ENCODE results near the gene LACTB.
"Not testable (repeated sequence)": the region's sequence is repeated elsewhere in the genome, so short reads cannot be mapped to it uniquely, and the experiment has no call there.

Gene LACTB

DNA sequence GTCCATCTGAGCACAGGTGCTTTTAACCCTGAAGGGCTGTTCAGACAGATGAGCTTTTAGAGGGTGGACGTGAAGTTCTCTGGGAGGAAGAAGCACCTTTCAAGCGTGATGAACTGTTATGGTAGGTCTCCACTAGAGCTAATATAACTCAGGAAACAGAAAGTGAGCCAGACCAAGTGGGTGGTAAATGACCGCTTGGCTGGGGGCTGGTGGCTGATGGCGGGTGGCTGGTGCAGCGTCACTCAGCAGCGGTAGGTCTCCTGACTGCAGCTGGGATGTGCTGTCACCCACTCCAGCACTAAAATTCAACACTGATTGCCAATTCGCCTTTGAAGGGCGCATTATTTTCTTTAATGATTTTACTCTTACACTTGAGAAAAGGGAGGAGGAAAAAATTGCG is 31.2 kb upstream of the LACTB start:
- DNase-seq (ENCODE audit: low read depth) = no peak

DNA sequence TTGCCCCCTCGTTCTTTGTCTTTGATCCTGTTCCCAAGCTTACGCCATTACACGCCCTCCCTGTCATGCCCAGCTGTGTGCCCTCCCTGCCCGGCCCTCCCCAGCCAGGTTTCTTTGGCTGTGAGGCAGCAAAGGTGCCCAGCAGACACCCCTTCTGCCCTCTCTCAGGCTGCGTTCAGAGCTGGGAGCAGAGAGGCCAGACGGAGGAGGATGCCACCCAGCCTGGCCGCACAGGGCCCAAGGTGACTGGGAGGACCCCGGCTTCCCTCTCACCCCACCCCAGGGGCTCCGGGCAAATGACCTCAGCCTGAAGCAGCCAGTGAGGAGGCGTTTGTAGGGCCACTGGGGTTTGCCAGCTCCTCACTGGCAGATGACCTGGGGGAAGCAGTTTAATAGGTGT is 30.8 kb upstream of the LACTB start:
- DNase-seq (ENCODE audit: low read depth) = no peak

DNA sequence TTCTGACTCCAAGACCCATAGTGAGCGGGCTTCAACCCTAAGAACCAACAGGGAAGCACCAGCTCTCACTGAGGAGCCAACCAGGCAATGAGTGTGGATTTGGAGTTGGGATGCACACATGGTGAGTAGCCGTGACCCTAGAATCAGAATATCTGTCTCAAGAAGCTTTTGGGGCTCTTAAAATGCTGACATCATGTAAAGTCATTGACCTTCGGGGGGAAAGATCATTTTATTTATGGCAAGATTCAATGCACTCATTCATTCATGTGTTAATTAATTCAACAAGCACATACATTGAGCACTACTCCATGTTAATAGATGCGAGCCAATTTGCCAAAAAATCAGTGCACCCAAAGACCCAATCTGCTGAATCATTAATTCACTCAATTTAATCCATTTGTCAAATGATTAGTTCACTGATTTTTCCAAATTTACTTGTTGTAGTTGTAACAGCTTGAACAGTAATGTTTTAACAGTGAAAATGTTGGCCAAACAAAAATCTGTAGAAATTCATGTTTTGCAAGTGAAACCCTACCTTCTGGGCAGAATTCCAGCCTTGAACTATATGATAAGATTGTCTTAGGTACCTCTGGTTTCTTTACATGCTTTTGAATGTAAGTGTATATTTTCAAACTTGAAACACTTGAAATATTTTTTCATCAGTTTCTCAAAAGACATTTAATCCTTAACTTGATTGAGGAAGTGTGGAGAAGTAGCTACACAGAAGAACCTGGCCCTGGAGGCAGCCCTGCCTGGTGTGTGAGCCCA is 29.8 kb upstream of the LACTB start:
- DNase-seq (ENCODE audit: low read depth) = no peak

DNA sequence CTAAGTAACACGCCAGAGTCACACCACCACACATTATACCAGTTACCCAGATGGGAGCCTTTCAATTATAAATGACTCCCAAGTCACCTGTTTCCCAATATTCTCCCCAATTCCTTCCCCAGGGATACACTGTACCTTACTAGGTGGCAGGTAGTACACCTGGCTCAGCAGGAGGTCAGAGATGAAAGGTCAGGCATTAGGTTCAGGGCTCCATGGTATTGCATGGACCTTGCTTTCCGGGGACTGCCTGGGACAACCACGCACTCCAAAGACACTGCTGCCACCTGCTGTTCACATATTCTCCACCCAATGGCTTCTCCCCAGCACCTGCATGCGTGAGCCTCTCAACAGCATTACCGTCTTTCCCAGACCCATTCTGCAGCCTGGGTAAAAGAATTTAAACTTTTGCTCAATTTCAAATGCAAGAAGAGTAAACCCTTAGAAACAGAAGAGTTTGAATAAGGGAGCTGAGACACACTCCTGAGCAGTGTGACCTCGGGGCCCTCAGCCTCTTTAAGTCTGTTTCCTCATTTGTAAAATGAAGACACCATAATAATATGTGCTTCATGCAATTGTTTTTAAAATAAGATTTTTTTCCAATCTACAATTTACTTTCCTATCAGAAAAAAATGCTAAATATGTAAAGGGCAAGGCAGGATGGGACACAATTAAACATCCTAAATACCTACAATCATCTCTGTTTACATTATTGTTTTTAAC is 28.0 kb upstream of the LACTB start:
- DNase-seq (ENCODE audit: low read depth) = peak; percentile 47

DNA sequence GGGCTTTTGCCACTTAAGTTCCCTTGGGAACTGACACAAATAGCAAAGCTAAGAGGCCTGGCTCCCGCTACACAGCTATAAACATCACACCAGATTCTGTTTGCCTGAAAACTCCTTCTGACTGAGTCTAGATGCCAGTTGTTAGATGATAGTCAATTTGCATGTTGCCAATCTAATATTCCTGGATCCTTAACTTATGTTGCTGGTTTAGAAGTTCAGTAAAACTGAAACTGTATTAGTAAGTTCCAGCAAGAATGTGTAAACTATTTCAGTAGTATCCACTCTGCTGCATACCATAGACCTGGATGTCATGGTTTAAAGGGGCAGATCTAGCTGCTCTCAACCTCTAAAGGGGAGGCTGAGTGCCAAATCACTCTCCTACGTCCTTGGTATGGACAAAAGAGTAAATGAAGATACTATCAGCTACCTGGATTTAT is 27.1 kb upstream of the LACTB start:
- DNase-seq (ENCODE audit: low read depth) = no peak

DNA sequence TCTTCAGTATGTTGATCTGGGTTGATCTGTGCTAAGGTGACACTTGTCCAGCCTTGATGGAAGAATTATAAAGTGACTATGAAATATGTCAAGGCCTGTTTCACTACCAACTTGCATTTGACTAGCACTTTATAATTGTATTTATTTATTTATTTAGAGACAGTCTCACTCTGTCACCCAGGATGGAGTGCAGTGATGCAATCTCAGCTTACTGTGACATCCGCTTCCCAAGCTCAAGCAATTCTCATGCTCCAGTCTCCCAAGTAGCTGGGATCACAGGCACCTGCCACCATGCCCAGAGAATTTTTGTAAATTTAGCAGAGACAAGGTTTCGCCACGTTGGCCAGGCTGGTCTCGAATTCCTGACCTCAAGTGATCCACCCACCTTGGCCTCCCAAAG is 25.5 kb upstream of the LACTB start:
- DNase-seq (ENCODE audit: low read depth) = no peak

DNA sequence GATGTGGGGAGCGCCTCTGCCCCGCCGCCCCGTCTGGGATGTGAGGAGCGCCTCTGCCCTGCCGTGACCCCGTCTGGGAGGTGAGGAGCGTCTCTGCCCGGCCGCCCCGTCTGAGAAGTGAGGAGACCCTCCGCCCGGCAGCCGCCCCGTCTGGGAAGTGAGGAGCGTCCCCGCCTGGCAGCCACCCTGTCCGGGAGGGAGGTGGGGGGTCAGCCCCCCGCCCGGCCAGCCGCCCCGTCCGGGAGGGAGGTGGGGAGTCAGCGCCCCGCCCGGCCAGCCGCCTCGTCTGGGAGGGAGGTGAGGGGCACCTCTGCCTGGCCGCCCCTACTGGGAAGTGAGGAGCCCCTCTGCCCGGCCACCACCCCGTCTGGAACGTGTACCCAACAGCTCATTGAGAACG is 22.8 kb upstream of the LACTB start:
- DNase-seq (ENCODE audit: low read depth) = not testable (repeated sequence)

DNA sequence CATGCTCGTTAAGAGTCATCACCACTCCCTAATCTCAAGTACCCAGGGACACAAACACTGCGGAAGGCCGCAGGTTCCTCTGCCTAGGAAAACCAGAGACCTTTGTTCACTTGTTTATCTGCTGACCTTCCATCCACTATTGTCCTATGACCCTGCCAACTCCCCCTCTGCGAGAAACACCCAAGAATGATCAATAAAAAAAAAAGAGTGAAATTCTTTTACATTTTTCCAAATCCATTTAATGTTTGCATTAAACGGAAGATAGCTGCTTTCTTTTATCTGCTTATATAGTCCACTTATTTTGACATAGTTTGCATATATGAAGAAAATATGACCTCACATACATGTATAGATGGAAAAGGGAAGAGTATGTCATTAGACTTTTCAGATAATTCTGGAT is 22.1 kb upstream of the LACTB start:
- not testable (repeated sequence) for DNase-seq (ENCODE audit: low read depth)

DNA sequence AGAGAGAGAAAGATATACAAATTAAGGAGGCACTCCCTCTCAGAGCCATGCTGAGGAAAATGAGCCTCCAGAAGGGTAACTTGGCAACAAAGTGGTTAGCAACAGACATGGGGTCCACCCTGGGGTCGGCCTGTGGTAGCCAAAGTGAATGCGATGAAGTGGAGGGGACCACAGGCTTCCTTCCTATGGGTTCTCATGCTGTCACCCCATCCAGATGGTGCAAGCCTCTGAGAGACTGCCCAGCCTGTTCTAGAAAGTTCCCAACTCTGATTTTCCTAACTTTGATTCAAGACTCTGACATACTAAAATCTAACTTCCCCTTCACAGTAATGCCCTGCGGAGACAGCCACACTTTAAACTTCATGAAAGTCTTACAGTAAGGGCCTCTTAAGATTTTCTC is 18.2 kb upstream of the LACTB start:
- no peak for DNase-seq (ENCODE audit: low read depth)

DNA sequence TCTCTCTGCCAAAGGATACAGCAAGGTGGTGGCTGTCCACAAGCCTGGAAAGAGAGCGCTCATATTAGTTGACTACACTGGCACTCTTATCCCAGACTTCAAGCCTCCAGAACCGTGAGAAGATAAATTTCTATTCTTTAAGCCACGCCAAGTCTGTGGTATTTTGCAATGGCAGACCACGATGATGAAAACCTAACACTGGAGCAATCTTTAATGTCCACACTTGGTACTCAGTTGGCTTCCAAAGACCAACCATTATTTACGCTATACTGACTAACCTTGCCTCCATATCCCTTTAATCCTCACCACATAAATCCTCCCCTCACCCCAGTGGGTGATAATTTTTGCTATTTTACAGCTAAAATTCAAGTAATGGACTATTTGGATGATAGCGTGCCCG is 16.9 kb upstream of the LACTB start:
- DNase-seq (ENCODE audit: low read depth) = no peak

DNA sequence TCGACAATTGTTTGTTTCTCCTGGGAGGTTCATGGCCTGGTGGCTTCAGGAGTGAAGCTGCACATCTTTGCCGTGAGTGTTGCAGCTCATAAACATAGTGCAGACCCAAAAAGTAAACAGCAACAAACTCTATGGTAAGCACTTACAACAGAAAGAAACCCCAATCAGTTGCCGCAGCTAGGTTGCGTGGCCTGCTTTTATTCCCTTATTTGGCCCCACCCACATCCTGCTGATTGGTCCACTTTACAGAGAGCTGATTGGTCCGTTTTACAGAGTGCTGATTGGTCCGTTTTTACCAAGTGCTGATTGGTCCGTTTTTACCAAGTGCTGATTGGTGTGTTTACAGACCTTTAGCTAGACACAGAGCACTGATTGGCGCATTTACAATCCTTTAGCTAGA is 16.3 kb upstream of the LACTB start:
- not testable (repeated sequence) for DNase-seq (ENCODE audit: low read depth)

DNA sequence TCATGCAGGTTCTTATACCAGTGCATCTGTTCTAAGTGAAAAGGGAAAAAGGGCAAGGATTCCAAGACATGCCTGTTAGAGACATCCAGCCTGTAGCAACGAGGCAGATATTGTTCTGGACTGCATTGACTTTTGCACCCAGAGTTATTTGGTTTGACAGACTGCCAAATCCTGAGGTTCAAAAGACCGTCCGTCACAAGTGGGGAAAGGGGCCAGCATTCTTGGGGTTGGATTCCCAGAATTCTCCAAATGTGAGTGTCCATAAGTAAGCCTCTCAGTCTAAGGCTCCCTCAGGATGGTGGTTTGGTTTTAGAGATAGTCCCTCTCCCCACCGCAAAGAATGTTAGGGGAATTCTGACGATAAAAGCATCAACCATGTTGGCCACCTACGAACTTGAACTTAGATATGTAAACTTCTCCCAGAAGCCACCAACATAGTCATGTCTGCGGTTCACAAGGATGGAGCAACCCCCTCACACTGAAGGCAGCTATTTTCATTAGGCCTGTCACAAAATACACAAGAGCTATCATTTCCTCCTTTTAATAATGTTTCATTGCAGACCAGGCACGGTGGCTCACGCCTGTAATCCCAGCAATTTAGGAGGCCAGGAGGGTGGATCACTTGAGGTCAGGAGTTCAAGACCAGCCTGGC is 13.6 kb upstream of the LACTB start:
- DNase-seq (ENCODE audit: low read depth) = peak; percentile 100

DNA sequence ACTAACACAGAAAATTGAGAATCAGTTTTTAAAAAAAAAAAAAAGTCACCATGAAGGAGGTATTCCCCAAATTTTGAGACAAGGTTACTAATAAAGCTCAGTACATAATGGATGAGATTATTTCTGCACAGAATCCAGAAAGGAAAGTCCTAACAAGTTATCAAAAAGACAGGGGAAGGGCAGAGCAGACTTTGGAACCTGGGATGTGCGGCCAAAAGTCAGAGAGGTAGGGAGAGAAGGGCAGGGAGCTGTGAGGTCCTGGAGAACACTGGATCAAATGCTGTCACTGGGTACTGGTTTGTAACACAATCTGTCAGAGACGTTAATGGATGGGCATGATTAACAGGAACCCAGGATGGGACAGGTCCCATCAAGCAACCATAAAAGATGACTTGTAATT is 12.2 kb upstream of the LACTB start:
- DNase-seq (ENCODE audit: low read depth) = no peak

DNA sequence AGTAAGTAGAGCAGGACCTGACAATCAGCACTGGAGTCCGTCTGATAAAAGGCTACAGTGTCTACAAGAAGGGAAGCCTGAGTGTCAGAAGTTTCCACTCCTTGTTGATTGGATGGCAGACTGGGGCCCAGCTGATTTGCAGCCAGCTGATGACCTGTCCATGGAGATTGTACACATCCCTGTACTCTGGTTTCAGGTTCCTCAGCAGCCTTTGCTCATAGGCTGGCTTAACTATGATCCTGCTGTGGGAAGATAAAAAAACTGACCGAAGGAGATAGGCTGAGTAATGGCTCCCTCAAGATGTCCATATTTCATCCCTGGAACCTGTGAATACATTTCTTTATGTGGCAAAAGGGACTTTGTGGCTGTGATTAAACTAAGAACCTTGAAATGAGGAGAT is 11.7 kb upstream of the LACTB start:
- no peak for DNase-seq (ENCODE audit: low read depth)

DNA sequence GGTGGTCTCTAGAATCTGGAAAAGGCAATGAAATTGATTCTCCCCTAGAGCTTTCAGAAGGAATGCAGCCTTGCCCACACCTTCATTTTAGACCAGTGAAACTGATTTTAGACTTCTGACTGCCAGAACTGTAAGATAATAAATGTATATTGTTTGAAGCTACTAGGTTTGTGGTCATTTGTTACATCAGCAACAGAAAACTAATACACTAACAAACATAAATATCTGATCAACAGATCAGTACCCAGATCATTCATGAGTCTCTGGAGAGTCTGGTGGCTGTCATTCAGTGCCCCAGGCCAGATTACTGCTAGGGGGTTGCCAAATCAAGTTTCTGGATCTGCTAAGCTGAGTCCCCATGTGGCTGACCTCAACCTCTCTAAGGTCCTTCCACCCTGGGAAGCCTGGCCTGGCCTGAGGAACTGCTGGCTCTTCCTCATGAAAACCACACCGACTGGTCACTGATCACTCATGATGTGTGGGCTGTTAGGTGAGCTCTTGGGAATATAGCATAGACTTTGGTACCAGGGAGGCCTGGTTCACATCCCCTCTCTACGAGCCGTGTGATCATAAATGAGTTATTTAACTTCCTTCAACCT is 11.1 kb upstream of the LACTB start:
- no peak for DNase-seq (ENCODE audit: low read depth)

DNA sequence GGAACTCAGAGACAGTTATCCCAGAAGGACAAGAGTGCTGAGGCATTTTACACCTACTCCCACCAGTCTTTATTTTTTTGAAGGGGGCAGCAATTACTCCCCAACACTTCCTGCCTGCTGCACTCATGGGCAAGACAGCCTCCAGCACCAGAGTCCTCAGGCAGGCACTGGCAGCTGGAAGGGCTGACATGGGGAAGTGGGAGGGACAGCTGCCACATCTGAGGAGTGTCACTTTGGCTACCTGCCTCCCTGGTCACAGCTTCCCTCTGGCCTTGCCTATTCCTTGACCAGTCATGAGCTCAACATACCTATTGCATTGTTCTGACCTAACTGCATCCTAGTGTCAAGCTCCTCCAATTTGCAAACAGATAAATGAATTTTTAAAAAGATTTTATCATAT is 10.2 kb upstream of the LACTB start:
- no peak for DNase-seq (ENCODE audit: low read depth)

DNA sequence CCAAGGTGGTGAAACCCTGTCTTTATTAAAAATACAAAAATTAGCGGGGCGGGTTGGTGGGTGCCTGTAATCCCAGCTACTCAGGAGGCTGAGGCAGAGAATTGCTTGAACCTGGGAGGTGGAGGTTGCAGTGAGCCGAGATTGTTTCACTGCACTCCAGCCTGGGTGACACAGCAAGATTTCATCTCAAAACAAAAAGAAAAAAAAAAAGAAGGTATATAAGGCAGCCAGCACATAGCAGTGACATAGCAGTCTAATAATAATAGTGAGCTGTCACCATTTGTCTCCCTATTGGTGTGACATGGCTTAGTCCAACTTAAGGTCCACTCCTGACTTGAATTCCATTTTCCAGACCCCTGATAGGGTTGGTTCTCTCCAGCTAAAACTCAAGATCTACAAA is 8.8 kb upstream of the LACTB start:
- DNase-seq (ENCODE audit: low read depth) = no peak

DNA sequence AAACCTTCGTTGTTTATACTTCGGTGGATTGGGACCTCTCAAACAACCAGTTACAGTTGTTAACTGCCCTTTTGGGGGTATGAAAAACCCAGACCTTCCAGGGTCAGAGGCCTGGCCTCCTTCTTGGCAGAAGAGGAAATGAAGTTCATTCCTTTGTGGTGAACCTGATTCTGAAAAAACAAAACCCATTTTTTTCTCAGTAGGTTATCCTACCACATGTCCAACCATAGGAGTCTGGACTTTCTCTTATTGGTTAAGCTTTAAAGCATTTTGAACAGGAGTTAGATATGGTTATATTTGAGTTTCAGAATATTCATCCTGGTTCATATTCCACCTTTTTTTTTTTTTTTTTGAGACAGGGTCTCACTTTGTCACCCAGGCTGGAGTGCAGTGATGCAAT is 7.2 kb upstream of the LACTB start:
- no peak for DNase-seq (ENCODE audit: low read depth)

DNA sequence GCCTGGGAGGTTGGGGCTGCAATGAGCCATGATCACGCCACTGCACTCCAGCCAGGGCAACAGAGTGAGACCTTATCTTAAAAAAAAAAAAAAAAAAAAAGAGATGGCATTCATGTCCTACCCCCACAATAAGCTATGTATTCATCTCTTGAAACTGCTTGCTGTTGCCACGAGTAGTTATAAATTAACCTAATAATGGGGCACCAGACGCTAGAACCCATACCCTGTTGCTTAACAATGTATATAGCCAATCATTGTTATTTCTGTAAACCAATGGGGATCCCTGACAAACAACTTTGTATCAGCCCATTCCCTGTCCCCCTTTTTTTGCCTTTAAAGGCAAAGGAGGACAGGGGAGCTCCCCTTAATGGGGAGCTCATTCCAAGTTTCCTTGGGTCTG is 2.8 kb upstream of the LACTB start:
- DNase-seq (ENCODE audit: low read depth) = no peak

DNA sequence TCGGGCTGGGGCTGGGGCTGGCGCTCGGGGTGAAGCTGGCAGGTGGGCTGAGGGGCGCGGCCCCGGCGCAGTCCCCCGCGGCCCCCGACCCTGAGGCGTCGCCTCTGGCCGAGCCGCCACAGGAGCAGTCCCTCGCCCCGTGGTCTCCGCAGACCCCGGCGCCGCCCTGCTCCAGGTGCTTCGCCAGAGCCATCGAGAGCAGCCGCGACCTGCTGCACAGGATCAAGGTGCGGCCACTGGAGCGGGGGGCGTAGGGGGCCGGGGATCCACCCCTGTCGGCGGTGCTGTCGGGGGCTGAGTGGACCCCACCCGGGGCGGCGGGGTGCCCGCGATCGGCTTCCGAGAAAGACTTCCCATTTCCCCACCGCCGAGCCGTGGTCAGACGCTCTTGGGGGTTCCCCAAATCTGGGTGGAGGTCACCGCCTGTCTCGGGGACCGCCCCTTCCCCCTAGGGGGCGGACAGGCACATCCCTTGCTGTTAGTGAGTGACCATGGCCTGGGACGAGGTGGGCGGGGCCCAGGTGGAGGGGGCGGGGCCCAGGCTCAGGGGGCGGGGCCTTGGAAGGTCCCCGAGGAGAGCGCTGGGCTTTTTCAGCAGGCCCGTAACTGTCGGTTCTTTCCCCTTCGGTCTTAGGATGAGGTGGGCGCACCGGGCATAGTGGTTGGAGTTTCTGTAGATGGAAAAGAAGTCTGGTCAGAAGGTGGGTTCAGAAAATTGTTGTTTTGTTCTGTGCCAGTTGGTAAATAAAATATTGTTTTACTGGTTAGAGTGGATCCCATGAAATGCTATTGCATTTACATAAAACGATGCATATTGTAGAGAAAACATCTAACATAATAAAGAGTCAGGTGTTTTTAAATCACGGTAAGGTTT is 578 bp downstream of the LACTB start:
- peak; percentile 44 for DNase-seq (ENCODE audit: low read depth)

DNA sequence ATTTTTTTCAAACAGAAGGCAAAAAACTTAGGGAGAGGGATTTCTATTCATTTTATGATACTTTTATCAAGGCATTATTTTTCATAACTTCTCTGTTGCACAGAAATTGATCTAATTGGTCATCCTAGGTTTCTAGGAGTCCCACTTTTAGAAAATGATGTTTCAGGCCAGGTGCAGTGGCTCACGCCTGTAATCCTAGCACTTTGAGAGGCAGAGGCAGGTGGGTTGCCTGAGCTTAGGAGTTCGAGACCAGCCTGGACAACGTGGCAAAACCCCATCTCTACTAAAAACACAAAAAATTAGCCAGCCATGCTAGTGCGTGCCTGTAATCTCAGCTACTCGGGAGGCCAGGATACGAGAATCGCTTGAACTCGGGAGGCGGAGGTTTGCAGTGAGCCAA is 2.8 kb downstream of the LACTB start:
- no peak for DNase-seq (ENCODE audit: low read depth)

DNA sequence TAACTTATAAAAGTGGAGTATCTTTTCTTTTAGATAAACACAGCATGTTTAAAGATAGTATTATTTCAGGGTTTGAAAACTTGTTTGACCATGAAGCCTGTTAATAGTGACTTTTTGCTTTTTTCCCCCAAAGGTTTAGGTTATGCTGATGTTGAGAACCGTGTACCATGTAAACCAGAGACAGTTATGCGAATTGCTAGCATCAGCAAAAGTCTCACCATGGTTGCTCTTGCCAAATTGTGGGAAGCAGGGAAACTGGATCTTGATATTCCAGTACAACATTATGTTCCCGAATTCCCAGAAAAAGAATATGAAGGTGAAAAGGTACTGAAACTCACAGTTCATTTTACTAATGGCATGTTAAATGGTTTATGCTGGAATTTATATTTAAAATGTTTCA is 5.1 kb downstream of the LACTB start:
- no peak for DNase-seq (ENCODE audit: low read depth)
